ENCODE results near the gene SLC7A8. TPM values are rescaled to one million over a fixed set of nuclear protein-coding genes. Genes with fewer than 3 reads are reported as not detected.
A peak's percentile ranks its signal among the peaks of the same experiment; 100 is the strongest.

SLC7A8 gene
- total and polyA plus RNA-seq, 2 experiments from 2014 or later = 117 to 124 TPM

- H3K4me1 Mint-ChIP-seq = peaks cover 36% of the 10 kb centered on the region
- no peak overlapping the region for H3K4me3 ChIP-seq
- no peaks in the 10 kb centered on the region for H3K27me3 ChIP-seq (ENCODE audit: insufficient read depth)
- H3K36me3 ChIP-seq (ENCODE audit: insufficient read depth) = peaks cover 11% of the 10 kb centered on the region; the same call in 1 of the 2 replicates
- peaks cover 20% of the 10 kb centered on the region for H4K20me1 ChIP-seq (replicated peaks; ENCODE audit: insufficient read depth)
- ATAC-seq (no peak), DNase-seq (ENCODE audit: low spot score) (no peak)
- no peaks in the 10 kb centered on the region; the same call in 2 of the 3 replicates for H3K9me3 Mint-ChIP-seq
- no peak overlapping the region for H3K27ac ChIP-seq (ENCODE audit: low read depth)
- TF ChIP-seq CREB1 (CRISPR knock-in tag; IDR thresholded peaks at IDR 0.05; ENCODE audit: low read depth) = no peak
- no peak for TF ChIP-seq NANOG (IDR thresholded peaks at IDR 0.05; ENCODE audit: borderline replicate concordance)
- TF ChIP-seq STAT1 (IDR thresholded peaks at IDR 0.05; ENCODE audit: unreplicated experiment) = no peak
- no peaks in the 10 kb centered on the region for H3F3A ChIP-seq (replicated peaks; ENCODE audit: low read depth)
- H2AFZ ChIP-seq = no peak overlapping the region
- no peak overlapping the region for H3K4me2 ChIP-seq
- H3K9me2 ChIP-seq (ENCODE audit: insufficient read depth) = 0 out of 2 replicates have a peak, but pooled peaks cover 4% of the 10 kb centered on the region
- no peak overlapping the region for H3K4me3 Mint-ChIP-seq
- peaks cover 17% of the 10 kb centered on the region for H3K27me3 Mint-ChIP-seq (ENCODE audit: insufficient read depth, low read depth, poor library complexity)
- H3K36me3 Mint-ChIP-seq (ENCODE audit: low read depth) = peaks cover 21% of the 10 kb centered on the region
- H3K4me1 ChIP-seq (ENCODE audit: insufficient read depth) = peaks cover 13% of the 10 kb centered on the region
- H3K79me2 ChIP-seq (replicated peaks; ENCODE audit: insufficient read depth) = peaks cover 18% of the 10 kb centered on the region
- H3K27ac Mint-ChIP-seq = no peak overlapping the region
Measured at GRCh38 chr14:23101986-23102625, 81.4 kb downstream of the SLC7A8 start.

GRCh38 chr14:23101213-23101970 is 82.1 kb downstream of the SLC7A8 start:
- peaks cover 14% of the 10 kb centered on the region for H3K27me3 Mint-ChIP-seq (ENCODE audit: insufficient read depth, low read depth, poor library complexity)
- no peak for DNase-seq (ENCODE audit: low spot score)
- H2AFZ ChIP-seq = no peak overlapping the region
- H3K4me3 Mint-ChIP-seq = no peak overlapping the region
- H3K4me3 ChIP-seq = no peak overlapping the region
- no peak for TF ChIP-seq EZH2phosphoT487 (IDR thresholded peaks at IDR 0.05; ENCODE audit: unreplicated experiment)
- TF ChIP-seq REST (IDR thresholded peaks at IDR 0.05; ENCODE audit: unreplicated experiment) = no peak
- TF ChIP-seq ZNF114 (CRISPR knock-in tag; IDR thresholded peaks at IDR 0.05) = no peak
- no peak for TF ChIP-seq JUNB (IDR thresholded peaks at IDR 0.05; ENCODE audit: unreplicated experiment)
- H3K4me2 ChIP-seq = no peak overlapping the region
- H3K36me3 Mint-ChIP-seq (ENCODE audit: low read depth) = peaks cover 27% of the 10 kb centered on the region
- no peaks in the 10 kb centered on the region for H3K9me2 ChIP-seq (ENCODE audit: insufficient read depth)
- H3K27me3 ChIP-seq (ENCODE audit: insufficient read depth) = no peaks in the 10 kb centered on the region
- H3F3A ChIP-seq (replicated peaks; ENCODE audit: low read depth) = no peaks in the 10 kb centered on the region
- H3K9me3 Mint-ChIP-seq = no peaks in the 10 kb centered on the region
- ATAC-seq = peak; percentile 14
- peaks cover 26% of the 10 kb centered on the region for H3K79me2 ChIP-seq (replicated peaks; ENCODE audit: insufficient read depth)
- H3K4me1 Mint-ChIP-seq = peaks cover 37% of the 10 kb centered on the region
- no peak overlapping the region for H3K27ac Mint-ChIP-seq
- H3K36me3 ChIP-seq (ENCODE audit: insufficient read depth) = peaks cover 11% of the 10 kb centered on the region; the same call in 1 of the 2 replicates
- peaks cover 20% of the 10 kb centered on the region for H3K4me1 ChIP-seq (ENCODE audit: insufficient read depth)
- H3K27ac ChIP-seq (ENCODE audit: low read depth) = no peak overlapping the region
- H4K20me1 ChIP-seq (replicated peaks; ENCODE audit: insufficient read depth) = peaks cover 24% of the 10 kb centered on the region
